Ishikawa (cell line): ENCODE data around the gene SSTR3.

Experiments used
- CEBPB ChIP-seq: IDR thresholded peaks from 2 replicates; pipeline ENCODE4 v1.6.1; 2012
- EP300 ChIP-seq: IDR thresholded peaks from 2 replicates; pipeline ENCODE4 v1.6.1; 2012; ENCODE audit warnings: borderline replicate concordance
- MAX ChIP-seq: IDR thresholded peaks from 2 replicates; pipeline ENCODE4 v1.6.1; 2012
- RAD21 ChIP-seq: IDR thresholded peaks from 2 replicates; pipeline ENCODE4 v1.6.1; 2012; ENCODE audit warnings: low read depth
- YY1 ChIP-seq: IDR thresholded peaks from 2 replicates; pipeline ENCODE4 v1.6.1; 2012; ENCODE audit warnings: low read depth

GRCh38 chr22:37237371-37238268, 25.3 kb upstream of the SSTR3 start:
- TF ChIP-seq EP300 (no peak), MAX (no peak), CEBPB (no peak), YY1 (no peak), RAD21 (no peak)
